Esophagus (tissue), 2 donors: Measurements from ENCODE around the gene ADGRE2. TPM values are rescaled to one million over a fixed set of nuclear protein-coding genes. Genes with fewer than 3 reads are reported as not detected.

ENCODE experiments used
- H3K27ac ChIP-seq, 2 donors: one replicate each; pipeline ENCODE4 v1.5.1; 2013; ENCODE audit warnings: low read depth in 2 of 2, mild to moderate bottlenecking in 2 of 2, inconsistent platforms in 1 of 2, low read length in 1 of 2, moderate library complexity in 1 of 2
- H3K27me3 ChIP-seq, 2 donors: one replicate each; pipeline ENCODE4 v1.6.1; 2013; ENCODE audit warnings: low read length in 2 of 2, control low read depth in 1 of 2, mild to moderate bottlenecking in 1 of 2; ENCODE audit not compliant: insufficient read depth in 2 of 2, control insufficient read depth in 1 of 2
- H3K36me3 ChIP-seq, 2 donors: one replicate each; pipeline ENCODE4 v1.6.1; 2013; ENCODE audit warnings: low read length in 1 of 2; ENCODE audit not compliant: control insufficient read depth in 2 of 2, insufficient read depth in 2 of 2
- H3K4me1 ChIP-seq, 2 donors: one replicate each; pipeline ENCODE4 v1.6.1; 2013; ENCODE audit warnings: low read length in 1 of 2; ENCODE audit not compliant: control insufficient read depth in 2 of 2, insufficient read depth in 2 of 2
- H3K4me3 ChIP-seq, 2 donors: one replicate each; pipeline ENCODE4 v1.5.1; 2013; ENCODE audit warnings: low read length in 2 of 2, mild to moderate bottlenecking in 2 of 2, low read depth in 1 of 2, moderate library complexity in 1 of 2
- H3K9me3 ChIP-seq, 2 donors: one replicate each; pipeline ENCODE4 v1.6.1; 2013; ENCODE audit warnings: mild to moderate bottlenecking in 2 of 2, low read depth in 1 of 2, low read length in 1 of 2, moderate library complexity in 1 of 2; ENCODE audit not compliant: control insufficient read depth in 2 of 2, insufficient read depth in 1 of 2
- WGBS, 2 donors: extraction: QIAGEN DNeasy Blood & Tissue Kit; methylation state at CpG; one replicate each; pipeline ENCODE4 v1.1.7; 2013; 5-methylcytosine and 5-hydroxymethylcytosine counted together
- polyA plus RNA-seq, 2 donors: library from polyadenylated mRNA; stranded (reverse); fragments of 200-250 nt; gene quantifications; one replicate each; pipeline ENCODE4 v1.2.3, GENCODE V29; 2013
- donor health status: healthy with polysubstance abuse.
- donor health status: Bipolar disorder and iron deficiency.

Gene ADGRE2
- polyA plus RNA-seq, 2 donors = 0.22 to 0.73 TPM

DNA sequence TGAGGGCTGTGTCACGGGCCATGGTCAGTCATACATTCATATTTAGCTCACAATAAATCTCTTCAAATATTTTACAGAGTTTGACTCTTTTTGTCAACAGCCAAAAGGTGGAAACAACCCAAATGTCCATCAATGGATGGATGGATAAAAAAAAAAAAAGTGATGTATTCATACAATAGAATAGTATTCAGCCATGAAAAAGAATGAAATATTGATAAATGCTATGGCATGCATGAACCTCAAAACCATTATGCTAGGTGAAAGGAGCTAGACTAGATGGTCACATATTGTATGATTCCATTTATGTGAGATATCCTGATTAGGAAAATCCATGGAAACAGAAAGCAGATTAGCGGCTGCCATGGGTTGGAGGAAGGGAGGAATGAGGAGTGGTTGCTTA lies 16.2 kb downstream of the ADGRE2 start:
- no peaks in the 10 kb centered on the region for H3K36me3 ChIP-seq
- H3K27me3 ChIP-seq = no peaks in the 10 kb centered on the region
- 85 to 86% methylated on average over 2 of the region's 2 CpGs for WGBS, 2 donors
- H3K4me1 ChIP-seq = no peaks in the 10 kb centered on the region
- H3K4me3 ChIP-seq = no peak overlapping the region
- no peak overlapping the region for H3K27ac ChIP-seq
- no peaks in the 10 kb centered on the region for H3K9me3 ChIP-seq

DNA sequence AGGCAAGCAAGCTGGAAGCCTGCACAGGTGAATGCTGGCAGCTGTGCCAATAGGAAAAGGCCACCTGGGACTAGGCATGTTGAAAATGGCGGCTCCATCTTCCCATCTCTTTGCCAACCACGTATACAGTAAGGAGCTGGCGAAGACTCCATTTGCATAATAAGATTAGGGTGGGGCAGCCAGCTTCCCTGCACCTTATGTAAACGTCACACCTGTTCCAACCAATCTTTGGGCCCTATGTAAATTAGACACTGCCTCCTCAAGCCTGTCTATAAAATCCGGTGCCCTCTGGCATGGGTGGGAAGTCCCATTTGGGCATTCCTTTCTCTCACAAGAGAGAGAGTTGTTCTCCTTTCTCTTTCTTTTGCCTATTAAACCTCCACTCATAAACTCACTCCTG lies 16.8 kb downstream of the ADGRE2 start:
- H3K9me3 ChIP-seq = no peaks in the 10 kb centered on the region
- no peak overlapping the region for H3K27ac ChIP-seq
- no peaks in the 10 kb centered on the region for H3K36me3 ChIP-seq
- 48 to 62% methylated on average over 5 of the region's 5 CpGs for WGBS, 2 donors
- no peak overlapping the region for H3K4me3 ChIP-seq
- no peaks in the 10 kb centered on the region for H3K4me1 ChIP-seq
- no peaks in the 10 kb centered on the region for H3K27me3 ChIP-seq

DNA sequence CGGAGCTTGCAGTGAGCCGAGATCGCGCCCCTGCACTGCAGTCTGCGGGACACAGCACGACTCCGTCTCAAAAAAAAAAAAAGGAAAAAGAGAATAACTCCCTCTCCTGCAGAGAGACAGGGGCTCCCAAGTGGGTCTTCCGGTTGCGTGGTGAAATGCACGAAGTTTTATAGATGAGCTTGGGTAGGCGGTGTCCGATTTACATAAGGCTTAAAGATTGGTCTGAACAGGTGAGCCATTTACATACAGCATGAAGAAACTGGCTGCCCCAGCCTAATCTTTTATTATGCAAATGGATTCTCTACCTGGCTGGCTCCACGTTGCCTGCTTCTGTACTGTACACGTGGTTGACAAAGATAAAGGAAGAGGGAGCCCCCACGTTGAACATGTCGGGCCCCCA lies 19.5 kb downstream of the ADGRE2 start:
- 30 to 31% methylated on average over 16 of the region's 16 CpGs for WGBS, 2 donors
- no peak overlapping the region for H3K27ac ChIP-seq
- H3K9me3 ChIP-seq = peaks cover 0 to 2% of the 10 kb centered on the region in 2 donors
- peak overlapping the region; percentile 7 to 33 for H3K4me3 ChIP-seq
- H3K27me3 ChIP-seq = no peaks in the 10 kb centered on the region
- no peaks in the 10 kb centered on the region for H3K4me1 ChIP-seq
- H3K36me3 ChIP-seq = no peaks in the 10 kb centered on the region

DNA sequence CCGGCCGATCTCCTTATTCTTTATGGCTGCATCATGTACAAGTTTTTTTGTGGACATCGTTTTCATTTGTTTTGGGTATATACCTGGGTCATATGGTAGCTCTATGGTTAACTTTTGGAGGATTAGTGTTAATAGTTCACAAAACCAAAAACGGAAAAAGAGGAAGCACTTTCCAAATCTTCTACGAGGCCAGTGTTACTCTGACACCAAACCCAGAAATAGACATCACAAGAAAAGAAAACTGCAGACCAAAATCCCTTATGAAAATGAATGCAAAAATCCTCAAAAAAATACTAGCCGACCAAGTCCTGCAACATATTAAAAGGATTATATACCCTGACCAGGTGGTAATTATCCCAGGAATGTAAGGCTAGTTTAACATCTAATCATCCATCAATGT lies 29.8 kb downstream of the ADGRE2 start:
- H3K27me3 ChIP-seq = no peaks in the 10 kb centered on the region
- no peaks in the 10 kb centered on the region for H3K9me3 ChIP-seq
- no peak overlapping the region for H3K27ac ChIP-seq
- no peaks in the 10 kb centered on the region for H3K36me3 ChIP-seq
- 75 to 84% methylated on average over 6 of the region's 6 CpGs for WGBS, 2 donors
- H3K4me1 ChIP-seq = no peaks in the 10 kb centered on the region
- H3K4me3 ChIP-seq = no peak overlapping the region

DNA sequence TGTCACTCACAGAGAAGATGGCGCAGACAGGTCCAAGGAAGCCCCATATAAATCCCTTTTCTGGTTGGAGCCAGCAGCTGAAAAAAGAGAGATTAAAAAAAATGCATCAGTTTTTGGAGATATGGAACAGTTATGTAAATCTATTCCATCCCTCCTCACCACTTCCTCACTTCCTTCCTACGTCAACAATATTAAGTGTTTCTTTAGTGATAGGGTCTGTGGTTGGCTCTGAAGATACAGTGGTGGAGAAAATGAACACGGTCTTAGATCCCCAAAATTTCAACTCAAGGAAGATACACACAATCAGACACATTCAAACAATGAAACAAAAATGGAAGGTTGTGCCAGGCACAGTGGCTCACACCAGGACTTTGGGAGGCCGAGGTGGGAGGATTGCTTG lies 31.5 kb downstream of the ADGRE2 start:
- 78 to 87% methylated on average over 4 of the region's 4 CpGs for WGBS, 2 donors
- no peaks in the 10 kb centered on the region for H3K36me3 ChIP-seq
- H3K27me3 ChIP-seq = no peaks in the 10 kb centered on the region
- H3K4me3 ChIP-seq = no peak overlapping the region
- H3K27ac ChIP-seq = no peak overlapping the region
- H3K4me1 ChIP-seq = no peaks in the 10 kb centered on the region
- H3K9me3 ChIP-seq = peaks cover 0 to 5% of the 10 kb centered on the region in 2 donors

DNA sequence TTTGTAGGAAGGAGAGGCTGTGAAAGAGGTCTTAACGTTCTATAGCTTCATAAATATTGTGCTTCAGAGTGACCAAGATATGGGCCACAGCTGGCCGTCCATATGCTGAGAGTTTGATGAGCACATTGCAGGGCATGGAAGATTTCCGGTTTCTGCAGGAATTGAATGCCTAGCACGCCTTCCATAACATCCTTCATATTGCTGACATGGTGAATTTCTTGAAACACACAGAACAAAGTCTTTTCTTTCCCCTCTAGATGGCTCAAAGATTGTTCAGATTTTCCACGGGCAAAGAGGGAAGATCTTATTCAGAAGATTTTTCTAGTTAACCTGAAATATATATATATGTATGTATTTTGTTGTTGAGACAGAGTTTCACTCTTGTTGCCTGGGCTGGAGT lies 42.4 kb downstream of the ADGRE2 start:
- H3K4me3 ChIP-seq = no peak overlapping the region
- WGBS, 2 donors = 74 to 81% methylated on average over 5 of the region's 5 CpGs
- no peaks in the 10 kb centered on the region for H3K4me1 ChIP-seq
- H3K27ac ChIP-seq = no peak overlapping the region
- H3K27me3 ChIP-seq = no peaks in the 10 kb centered on the region
- no peaks in the 10 kb centered on the region for H3K36me3 ChIP-seq
- H3K9me3 ChIP-seq = no peaks in the 10 kb centered on the region

DNA sequence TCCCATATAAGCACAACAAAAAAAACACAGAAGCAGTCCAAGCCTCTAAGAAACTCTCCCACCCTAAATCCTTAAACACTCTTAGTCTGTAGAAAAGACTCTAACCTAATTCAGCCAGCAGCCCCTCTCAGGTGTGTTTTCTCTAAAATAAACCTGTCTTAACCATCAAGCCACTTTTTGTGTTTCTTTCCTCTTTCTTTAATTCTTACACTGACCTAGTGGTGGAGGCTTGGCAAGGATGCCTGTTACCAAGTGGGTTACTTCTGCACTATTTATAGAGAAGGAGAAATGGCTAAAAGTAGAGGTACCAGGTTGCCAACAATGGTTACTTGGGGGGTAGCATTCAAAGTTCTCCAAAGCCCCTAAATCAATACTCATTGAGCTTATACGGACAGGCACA lies 44.8 kb downstream of the ADGRE2 start:
- Histone ChIP-seq H3K36me3 (no peaks in the 10 kb centered on the region), H3K9me3 (peaks cover 0 to 4% of the 10 kb centered on the region in 2 donors), H3K4me3 (no peak overlapping the region), H3K27ac (no peak overlapping the region), H3K4me1 (no peaks in the 10 kb centered on the region), H3K27me3 (no peaks in the 10 kb centered on the region)
- WGBS, 2 donors = 54 to 63% methylated on average over 1 of the region's 1 CpG

DNA sequence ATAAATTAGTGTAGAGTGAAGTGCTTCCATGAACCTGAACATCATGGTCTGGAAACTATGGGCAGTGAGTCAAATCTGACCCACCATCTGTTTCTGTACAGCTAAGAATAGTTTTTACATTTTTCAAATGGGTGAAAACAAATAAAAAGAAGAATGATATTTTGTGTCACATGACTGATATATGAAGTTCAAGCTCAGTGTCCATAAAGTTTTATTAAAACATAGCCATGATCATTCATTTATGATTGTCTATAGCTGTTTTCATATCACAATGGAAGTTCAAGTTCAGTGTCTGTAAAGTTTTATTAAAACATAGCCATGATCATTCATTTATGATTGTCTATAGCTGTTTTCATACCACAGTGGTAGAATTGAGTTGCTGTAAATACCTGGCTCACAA lies 45.9 kb downstream of the ADGRE2 start:
- Histone ChIP-seq H3K4me3 (no peak overlapping the region), H3K27ac (no peak overlapping the region), H3K36me3 (no peaks in the 10 kb centered on the region), H3K4me1 (no peaks in the 10 kb centered on the region), H3K9me3 (peaks cover 0 to 6% of the 10 kb centered on the region in 2 donors), H3K27me3 (no peaks in the 10 kb centered on the region)

DNA sequence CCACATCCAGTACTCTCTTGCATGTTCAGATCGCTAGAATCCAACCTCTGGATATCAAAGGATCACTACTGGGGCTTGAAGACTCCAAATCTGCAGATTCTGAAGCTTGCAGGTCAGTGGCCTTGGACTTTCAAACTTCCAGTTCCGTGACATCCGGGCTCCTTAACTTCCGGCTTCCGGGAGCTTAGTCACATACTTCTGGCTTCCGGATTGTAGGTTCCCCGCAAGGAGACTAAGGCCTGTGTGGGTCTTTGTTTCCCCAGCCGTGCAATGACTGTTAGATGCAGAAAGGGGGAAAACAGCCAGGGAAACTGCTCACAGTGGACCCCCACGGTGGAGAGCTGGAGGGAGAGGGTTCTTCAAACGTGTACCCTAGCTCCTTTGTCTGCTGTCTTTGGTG lies 47.2 kb downstream of the ADGRE2 start:
- 61 to 67% methylated on average over 10 of the region's 10 CpGs for WGBS, 2 donors
- Histone ChIP-seq H3K36me3 (no peaks in the 10 kb centered on the region), H3K27ac (no peak overlapping the region), H3K9me3 (peaks cover 5 to 6% of the 10 kb centered on the region in 2 donors), H3K4me3 (no peak overlapping the region), H3K27me3 (no peaks in the 10 kb centered on the region), H3K4me1 (no peaks in the 10 kb centered on the region)

DNA sequence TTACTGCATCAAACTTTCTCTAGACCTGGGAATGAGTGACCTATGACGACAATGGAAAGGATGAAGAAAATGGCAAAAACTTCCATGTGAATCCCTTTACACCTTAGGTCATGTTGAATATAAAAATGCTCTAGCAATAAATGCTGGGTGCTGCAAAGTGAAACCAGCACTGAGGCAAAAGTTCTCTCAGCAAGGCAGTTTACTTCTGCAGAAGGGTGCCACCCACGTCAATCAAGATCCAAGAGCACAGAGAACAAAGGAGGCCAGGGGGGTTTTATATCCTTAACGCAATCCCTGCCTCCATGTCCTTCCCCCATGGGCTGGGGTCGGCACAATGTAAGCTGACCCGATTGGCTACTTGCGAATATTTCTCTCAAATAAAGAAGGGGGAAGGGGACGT lies 49.8 kb downstream of the ADGRE2 start:
- H3K9me3 ChIP-seq = peaks cover 11 to 20% of the 10 kb centered on the region in 2 donors
- WGBS, 2 donors = 70 to 76% methylated on average over 7 of the region's 7 CpGs

More for the DNA sequence above, 49.8 kb downstream of the ADGRE2 start:
- Histone ChIP-seq H3K36me3 (no peaks in the 10 kb centered on the region), H3K27me3 (no peaks in the 10 kb centered on the region), H3K4me3 (no peak overlapping the region), H3K4me1 (no peaks in the 10 kb centered on the region), H3K27ac (no peak overlapping the region)
